T-helper 1 cell (primary cell): ENCODE measurements around the gene HMCN2.
"Not testable (repeated sequence)": the region's sequence is repeated elsewhere in the genome, so short reads cannot be mapped to it uniquely, and the experiment has no call there.

Source experiments
- DNase-seq, 5 donors: peaks; one replicate each; pipeline ENCODE4 v3.0.0-alpha.2; 2012 to 2020

The HMCN2 gene

DNA sequence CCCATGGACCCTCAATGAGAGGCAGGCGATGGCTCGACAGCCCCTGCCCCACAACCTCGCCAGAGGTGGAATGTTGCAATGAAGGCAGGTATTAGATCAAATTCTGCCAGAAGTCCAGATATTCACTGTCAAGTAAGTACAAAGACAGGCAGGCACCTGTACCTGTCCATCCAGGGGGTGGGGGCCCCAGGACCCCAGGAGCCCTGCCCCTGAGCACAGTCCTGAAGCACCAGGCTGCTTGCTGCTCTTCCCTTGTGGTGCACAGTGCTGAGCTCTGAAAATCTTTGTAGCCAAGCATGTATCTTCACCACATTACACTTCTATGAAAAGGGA lies 26.2 kb upstream of the HMCN2 start:
- no peak for DNase-seq

DNA sequence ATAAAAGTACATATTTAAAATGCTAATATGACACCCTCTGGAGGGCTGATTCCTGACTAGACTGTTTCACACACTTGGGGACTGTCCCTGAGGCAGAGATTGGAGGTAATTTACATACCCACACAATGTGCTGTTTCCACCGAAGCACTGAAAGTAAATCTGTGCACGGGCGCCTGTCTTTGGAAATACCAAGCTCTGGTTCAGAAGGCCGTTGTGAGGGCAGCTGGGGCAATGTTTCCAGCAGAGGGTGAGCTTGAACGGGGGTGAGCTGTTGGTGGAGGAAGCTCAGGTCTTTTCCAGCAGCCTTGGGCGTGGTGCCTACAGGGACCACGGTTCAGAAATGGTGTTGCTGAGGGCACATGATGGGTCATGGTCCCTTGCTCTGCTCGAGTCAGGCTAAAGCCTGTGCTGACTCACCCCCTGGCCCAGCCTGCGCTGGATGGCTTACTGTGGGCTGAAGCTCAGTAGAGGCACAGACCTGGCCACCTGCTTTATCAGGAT lies 25.8 kb upstream of the HMCN2 start:
- peak in 1 of 5 donors; percentile 42 for DNase-seq

DNA sequence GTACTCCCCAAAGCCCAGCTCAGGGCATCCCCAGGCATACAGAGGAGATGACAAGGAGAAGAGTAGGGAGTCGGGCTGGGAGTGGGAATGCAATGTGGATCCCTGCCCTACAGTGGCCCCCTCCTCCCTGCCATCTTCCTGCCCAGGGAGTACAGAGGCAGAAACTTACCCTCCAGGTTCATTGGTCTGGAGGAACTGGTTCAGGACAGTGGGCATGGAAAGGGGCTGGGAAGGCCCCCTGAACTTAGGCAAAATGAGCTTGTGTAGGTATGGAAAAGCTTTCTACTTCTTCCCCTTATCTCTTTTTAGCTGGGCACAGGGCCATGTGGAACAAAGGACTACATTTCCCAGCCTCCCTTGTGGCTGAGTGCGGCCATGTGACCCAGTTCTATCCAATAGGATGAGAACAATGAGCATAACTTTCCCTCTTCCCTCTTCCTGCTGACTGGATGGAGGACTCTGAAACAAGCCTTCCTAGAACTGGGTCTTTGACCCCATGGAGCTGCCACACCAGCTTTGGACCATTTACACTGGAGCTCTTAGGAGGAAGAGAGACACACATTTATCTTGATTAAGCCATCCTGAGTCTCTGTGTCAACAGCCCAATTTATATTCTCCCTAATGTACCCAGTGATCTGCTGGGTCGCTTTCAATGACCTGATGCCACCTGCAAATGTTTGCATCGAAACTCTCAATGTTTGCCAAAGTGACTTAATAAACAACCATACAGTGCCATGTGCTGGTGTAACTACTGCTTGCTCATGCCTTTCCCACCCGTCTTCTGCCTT lies 25.0 kb upstream of the HMCN2 start:
- DNase-seq: peak in 2 of 5 donors; percentile 21 to 48

DNA sequence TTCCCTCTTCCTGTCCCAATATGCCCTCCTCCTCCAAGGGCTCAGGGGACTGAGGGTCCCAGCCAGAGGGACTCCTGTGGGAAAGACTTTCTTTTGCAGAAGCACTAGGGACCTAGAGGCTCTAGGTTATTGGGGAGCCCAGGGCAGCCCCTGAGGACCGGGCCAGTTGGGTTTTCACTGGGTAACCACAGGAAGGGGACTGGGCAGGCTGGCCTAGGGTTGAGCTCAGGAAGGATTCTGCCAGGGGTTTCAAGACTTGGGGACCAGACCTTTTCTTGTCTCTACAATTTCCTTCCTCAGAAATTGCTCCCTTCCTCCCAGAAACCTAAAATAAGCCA lies 24.4 kb upstream of the HMCN2 start:
- no peak for DNase-seq

DNA sequence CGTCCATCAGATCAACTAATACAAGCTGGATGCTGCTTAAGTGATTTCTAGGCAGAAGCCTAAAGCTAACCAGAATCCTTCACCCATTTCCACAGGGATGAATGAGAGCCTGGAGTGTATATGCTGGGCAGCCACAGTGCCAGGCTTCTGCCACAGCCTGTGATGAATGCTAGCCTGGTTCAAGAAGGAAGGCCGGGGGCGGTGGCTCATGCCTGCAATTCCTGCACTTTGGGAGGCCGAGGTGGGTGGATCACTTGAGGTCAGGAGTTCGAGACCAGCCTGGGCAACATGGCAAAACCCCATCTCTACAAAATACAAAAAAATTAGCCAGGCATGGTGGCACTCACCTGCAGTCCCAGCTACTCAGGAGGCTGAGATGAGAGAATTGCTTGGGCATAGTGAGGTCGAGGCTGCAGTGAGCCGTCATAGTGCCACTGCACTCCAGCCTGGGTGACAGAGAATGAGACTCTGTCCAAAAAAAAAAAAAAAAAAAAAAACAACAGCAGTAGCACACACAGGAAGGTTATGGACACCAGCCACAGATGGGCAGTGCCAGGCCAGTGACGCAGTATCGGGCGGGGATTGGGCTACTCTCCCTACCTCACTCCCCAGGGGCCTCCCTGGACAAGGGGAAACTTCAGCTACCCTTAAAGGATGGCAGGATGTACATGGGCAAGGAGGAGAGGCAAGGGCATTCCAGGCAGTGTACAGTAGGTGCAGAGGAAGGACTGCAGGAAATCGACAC lies 23.1 kb upstream of the HMCN2 start:
- no peak for DNase-seq

DNA sequence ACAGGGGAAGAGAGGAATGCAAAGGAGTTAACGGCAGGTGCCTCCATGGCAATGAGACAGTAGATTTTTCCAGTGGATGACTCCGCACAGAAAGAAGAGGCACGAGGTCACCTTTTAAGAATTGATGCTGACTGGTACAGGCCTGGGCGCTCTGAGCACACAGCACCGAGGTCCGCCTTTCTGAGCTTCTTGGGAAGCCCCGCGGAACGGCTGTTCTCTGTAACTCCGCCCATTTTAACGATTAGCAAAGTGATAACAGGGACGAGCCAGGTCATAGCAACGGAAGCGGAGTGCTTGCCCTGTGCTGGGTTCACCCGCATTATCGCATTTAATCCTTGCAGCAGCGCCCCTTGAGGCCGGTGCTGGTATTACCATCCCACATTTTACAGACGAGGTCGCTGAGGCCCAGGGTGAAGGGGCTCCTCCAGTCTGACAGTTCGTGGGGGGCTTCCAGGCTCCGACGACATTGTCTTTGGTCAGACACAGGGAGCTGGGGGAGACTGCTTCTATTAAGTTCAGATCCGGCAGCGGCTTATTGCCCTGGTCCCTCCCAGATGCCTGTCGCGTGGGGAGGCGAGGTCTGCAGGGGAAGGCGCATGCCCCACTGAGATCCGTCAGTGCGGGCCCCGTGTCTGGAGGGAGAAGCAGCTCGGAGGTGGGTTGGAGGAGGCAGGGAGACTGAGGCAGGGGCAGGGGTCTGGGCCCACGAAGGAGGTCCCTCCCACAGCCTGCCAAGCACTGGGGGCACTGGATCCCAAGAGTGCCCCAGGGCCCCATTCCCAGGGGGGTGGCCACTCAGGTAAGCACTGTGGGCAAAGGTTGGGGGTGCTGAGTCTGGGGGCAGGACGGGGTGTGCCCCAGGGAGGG lies 22.3 kb upstream of the HMCN2 start:
- DNase-seq: peak; percentile 49 to 79 (median 70)

DNA sequence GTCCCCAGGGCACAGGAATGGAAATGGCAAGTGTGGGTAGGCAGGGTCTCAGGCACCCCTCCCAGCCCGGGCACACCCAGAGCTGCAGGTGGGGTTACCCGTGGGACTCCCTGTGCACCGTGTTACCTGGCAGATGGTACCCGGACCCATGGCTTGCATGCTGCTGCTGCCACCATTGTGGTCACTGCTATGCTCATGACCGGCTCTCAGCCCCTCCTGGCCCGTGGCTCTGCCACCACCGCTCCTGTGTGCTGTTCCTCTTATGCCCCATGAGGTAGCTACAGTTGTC lies 21.7 kb upstream of the HMCN2 start:
- no peak for DNase-seq

DNA sequence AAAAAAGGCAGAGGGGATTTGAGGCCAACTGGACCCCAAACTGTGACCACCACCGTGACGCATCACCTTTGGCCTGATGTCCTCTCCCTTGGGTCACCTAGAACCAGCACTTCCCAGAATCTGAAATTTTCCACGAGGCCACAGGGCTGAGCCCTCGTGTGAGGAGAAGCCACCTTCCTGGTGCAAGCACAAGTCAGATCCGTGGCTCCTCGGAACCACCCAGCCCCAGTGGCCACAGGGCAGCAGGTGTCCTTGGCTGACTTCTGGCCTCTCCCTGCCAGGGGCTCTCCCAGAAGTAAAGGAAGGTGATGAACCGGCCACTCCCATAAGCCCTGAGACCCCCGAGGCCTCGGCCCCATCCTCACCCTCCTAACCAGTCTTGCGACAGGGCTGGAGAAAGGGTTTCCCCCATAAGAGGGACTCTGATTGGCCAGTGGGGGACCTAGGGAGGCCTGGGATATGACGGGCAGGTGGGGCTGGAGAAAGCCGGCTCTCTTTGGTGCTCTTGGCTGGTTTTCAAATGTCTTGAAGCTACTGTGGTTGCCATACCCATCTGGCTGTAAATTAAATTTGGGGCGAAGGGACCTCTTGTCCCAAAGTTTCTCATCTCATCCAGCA lies 20.9 kb upstream of the HMCN2 start:
- DNase-seq: no peak

DNA sequence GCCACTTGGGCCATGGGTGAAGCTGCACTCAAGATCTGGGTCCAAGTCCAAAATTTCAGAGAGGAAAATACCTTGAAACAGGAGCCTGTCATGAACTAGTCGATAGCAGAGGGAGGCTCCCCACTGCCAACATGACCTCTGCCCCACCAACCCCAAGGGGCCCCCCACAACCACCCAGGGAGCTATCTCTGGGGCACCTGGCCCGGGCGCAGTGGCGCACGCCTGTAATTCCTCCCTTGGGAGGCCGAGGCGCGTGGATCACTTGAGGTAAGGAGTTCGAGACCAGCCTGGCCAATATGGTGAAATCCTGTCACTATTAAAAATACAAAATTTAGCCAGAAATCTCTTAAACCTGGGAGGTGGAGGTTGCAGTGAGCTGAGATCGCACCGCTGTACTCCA lies 20.1 kb upstream of the HMCN2 start:
- DNase-seq: no peak

DNA sequence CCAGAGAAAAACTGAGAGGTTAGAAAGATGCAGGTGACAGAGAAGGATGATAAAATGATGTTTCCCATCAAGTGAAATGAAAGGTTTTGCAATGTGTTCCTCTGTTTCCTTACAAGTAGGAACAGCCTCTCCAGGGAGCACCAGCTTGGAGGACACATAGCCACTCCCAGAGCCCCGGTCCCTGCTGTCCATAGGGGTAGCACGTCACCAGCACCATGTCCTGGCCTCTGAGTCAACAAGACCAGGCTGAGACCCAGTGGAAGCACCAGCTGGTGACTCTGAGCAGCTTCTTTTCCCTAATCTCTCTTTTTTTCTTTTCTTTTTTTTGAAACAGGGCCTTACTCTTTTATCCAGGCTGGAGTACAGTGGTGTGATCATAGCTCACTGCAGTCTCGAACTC lies 19.4 kb upstream of the HMCN2 start:
- DNase-seq: no peak

DNA sequence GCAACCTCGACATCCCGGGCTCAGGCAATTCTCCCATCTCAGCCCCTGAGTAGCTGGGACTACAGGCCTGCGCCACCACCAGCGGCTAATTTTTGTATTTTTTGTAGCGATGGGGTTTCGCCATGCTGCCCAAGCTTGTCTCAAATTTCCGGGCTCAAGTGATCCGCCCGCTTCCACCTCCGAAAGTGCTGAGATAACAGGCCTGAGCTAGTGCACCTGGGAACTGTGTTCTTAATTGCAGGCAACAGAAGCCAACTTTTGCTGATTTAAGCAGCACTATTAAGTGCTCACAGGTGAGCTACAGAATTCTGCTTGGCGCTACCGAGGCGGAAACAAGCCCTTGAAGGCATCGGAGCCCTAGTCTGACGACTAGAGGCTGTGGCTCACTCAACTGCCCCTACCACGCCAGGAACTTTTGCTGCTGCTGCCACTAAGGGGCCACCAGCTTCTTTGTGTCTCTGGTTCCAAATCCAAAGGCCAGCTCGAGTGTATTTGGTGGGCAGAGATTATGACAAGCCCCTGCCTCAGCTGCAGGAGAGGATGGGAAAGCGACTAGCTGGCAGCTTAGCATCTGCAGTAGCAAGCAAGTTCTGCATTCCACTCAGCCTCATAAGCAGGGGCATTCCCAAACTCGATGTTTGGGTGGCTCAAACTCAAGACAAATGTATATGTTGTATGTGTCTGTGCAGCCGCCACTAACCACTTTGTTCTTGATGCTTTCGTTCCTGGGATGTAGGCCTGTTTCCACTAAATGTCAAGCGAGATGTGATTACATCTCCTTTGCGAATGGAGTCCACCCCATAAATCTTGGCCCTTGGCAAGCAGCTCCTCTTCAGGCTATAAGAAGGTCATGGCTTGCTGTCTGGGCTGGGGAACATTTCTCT lies 10.6 kb upstream of the HMCN2 start:
- DNase-seq: no peak

DNA sequence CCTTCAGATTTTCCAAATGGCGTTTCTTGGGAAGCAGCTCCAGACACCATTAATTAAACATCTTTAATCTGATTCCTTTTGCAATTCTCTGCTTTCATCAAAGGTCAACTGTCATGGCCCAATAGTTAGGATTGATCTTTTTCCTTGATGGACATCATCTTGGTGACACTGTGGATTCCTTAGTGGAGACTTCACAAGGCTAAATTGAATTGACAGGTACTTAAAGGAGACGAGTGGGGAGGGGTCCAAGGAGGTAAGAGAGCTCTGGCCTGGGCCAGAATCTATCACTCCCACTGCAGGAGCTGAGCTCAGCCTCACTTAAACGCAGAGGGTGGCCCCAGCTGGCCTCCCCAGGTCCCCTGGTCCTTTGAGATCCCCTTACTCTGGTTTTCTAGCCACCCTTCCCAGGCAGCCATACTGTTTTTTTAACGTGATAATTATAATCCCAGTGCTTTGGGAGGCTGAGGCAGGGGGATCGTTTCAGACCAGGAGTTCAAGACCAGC lies 9.9 kb upstream of the HMCN2 start:
- DNase-seq: no peak

DNA sequence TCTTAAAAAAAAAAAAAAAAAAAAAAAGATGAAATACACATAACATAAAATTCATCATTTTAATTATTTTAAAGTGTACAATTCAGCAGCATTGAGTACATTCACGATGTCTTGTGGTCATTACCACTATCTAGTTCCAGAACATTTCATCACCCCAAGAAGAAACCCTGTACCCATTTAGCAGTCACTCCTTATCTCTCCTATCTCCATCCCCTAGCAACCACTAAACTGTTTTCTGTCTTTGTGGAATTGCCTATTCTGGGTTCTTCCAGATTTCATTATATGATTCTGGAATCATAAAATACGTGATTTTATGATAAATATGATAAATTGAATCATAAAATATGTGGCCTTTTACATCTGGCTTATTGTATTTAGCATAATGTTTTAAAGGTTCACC lies 8.9 kb upstream of the HMCN2 start:
- no peak for DNase-seq

DNA sequence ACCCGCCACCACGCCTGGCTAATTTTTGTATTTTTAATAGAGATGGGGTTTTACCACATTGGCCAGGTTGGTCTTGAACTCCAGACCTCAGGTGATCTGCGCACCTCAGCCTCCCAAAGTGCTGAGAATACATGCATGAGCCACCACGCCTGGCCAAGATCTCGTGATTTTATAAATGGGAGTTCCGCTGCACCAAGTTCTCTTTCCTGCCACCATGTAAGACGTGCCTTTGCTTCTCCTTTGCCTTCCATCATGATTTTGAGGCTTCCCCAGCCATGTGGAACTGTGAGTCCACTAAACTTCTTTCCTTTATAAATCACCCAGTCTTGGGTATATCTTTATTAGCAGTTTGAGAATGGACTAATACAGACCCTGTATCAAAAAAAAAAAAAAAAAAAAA lies 7.4 kb upstream of the HMCN2 start:
- DNase-seq: not testable (repeated sequence)

DNA sequence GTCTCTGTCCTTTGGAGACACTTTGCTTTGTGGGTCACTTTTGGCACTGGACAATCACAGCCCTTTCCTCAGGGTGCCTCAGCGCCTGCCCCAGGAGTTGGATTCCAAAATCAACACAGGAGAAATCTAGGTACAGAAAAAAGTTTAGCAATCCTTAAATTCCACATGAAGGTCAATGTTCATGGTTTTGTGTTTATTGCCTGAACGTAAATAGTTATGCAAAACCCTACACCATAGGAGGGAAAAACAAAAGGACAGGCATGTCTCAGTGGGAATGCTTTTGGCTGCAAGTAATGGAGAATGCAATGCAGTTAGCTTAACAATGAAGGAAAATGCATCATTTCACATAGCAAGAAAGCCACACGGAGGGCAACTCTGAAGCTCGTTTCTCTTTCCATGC lies 6.5 kb upstream of the HMCN2 start:
- no peak for DNase-seq

DNA sequence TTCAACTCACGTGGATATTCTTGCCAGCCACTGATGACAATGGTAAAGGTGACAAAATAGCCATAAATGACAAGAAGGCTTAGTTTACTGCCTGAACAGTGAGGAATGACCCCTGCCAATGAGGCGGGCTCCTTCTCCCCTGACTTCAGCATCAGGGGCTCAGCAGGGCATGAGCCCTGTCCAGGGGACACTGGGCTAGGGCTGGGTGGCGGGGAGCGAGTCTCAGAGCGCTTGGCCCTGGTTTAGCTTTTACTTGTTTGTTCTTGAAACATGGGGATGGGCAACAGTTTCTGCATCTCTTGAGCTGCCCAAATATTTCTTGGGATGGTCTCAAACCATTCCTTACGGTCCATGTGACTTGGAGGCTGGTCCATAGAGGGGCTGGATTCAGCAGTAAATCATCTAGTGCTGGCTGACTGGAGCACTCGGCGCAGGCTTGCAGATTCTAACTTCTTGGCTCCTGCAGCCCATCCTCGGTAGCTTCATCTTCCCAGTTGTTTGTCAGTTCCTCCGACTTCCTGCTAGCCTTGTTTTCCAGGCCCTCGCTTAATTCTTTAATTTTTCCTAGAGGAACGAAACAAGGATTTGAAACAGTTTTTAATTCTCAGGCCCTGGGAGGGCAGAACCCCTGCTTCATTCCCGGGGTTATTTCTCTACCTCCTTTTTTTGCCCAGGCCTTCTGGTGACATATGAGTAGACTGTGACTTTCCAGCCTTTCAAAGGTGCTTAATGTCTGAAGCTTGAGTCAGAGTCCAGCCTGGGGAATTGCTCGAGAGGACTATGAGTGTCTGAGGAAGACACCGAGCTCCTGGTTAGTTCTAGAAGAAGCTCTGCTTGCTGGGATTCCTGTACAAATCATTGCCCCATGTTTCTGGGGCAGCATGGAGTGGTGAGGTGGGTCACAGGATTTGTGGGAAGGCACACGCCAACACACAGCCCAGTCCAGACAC lies 4.5 kb upstream of the HMCN2 start:
- DNase-seq: no peak

DNA sequence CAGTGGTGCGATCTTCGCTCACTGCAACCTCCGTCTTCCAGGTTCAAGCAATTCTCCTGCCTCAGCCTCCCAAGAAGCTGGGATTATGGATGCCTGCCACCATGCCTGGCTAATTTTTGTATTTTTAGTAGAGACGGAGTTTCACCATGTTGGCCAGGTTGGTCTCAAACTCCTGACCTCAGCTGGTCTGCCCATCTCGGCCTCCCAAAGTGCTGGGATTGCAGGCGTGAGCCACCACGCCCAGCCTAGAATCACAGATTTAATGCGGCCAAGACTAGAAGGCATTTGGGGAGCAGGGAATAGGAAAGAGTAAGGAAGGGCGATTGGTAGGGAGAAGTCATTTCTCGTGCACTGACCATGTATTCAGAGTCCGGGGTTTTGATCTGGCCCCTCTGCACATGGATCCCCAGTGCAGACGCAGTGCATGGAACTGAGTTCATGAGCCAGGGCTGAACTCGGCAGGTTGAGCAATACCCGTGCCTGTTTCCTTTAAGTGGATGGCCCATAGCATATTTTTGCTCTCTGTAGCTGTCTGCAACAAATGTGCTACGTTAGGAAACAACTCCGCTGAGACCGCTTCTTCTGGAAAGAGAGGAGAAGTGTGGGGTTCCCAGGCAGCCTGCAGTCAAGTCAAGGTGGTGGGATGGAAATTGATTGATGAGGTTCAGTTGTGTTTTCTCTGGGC lies 3.4 kb upstream of the HMCN2 start:
- DNase-seq: no peak

DNA sequence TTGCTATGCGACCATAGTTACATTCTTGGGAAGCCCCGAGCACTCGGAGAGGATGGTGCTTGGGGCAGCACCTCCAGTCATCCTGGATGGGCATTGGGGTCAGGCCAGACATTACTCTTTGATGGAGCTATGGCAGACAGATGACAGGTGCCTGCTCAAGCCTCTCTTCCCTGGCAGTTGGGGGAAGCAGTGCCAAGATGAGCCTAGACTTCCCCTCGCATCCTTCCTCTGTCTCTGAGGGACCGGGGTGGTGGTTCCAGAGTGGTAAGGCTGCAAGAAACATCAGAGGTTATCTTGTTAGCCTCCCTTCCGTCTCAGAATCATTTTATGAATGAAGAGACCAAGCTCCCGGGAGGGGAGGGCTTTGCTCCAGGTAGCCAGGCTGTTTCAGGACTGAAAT lies 2.8 kb upstream of the HMCN2 start:
- no peak for DNase-seq

DNA sequence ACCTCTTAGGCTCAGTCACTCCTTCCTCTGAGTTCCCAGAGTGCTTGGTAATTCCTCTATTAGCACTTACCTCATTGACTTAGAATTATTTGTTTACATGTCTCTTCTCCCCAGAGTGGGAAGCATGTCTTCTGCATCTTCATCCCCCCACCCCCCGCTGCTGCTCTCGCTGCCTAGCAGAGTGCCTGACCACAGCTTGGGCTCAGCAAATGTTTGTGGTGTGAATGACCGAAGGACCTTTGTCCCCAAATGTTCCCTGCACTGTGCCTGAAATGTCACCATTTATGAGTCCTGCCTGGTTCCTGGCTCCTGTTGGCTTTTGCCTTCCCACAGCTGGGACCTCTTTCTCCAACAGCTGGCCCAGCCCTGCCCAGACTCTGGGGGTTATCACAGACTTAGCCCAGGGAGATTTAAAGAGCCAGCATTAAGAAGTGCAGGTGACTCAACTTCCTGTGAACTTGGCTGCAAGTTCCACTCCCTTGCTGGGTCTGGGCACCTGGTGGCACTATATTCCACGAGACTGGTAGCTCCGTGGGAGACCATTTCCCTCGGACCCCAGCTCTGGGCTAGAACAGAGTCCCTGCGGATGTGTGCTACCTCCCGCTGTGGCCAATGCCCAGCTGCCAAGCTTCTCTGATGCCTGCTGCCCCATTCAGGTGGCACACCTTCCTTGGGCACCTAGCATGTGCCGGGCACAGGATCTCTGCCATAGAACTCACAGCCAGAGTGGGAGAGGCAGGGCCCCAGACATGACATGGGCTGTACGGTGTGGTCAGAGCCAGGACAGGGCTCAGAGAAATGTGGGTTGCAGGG lies 1.8 kb upstream of the HMCN2 start:
- DNase-seq: no peak
